DND-41 (cell line): ENCODE results near the gene CENPH.
"Not testable (repeated sequence)": the region's sequence is repeated elsewhere in the genome, so short reads cannot be mapped to it uniquely, and the experiment has no call there.

Experiments
- ATAC-seq: fragments of 200-7000 bp; cut with Tn5 transposase; 3 replicates; pipeline ENCODE4 v1.9.1; 2021; ENCODE audit warnings: low read depth; ENCODE audit not compliant: insufficient read depth
- DNase-seq: peaks from one replicate; pipeline ENCODE4 v3.0.0-alpha.2; 2020
- H2AFZ ChIP-seq: 2 replicates; pipeline ENCODE4 v1.6.0; 2012; ENCODE audit warnings: low read depth, low read length
- H3K27ac ChIP-seq: 2 replicates; pipeline ENCODE4 v1.5.1; 2012; ENCODE audit warnings: low read length, inconsistent platforms
- H3K27me3 ChIP-seq: fragments of 200-600 bp; sonication (generic); 2 replicates; pipeline ENCODE4 v1.6.0; 2012; ENCODE audit warnings: low read length, mild to moderate bottlenecking, inconsistent platforms; ENCODE audit not compliant: insufficient read depth, poor library complexity
- H3K36me3 ChIP-seq: 2 replicates; pipeline ENCODE4 v1.5.1; 2012; ENCODE audit warnings: low read length, inconsistent platforms; ENCODE audit not compliant: insufficient read depth
- H3K4me1 ChIP-seq: 2 replicates; pipeline ENCODE4 v1.5.1; 2012; ENCODE audit warnings: mild to moderate bottlenecking, low read length; ENCODE audit not compliant: insufficient read depth
- H3K4me2 ChIP-seq: 2 replicates; pipeline ENCODE4 v1.6.0; 2012; ENCODE audit warnings: mild to moderate bottlenecking, moderate library complexity, low read length, inconsistent platforms; ENCODE audit not compliant: insufficient read depth
- H3K4me3 ChIP-seq, 2 experiments: fragments of 200-600 bp in 1 of 2; shearing (Covaris generic) in 1 of 2; 2 replicates each; pipeline ENCODE4 v1.5.1; 2012 to 2016; ENCODE audit warnings: inconsistent platforms in 2 of 2, low read length in 2 of 2, mild to moderate bottlenecking in 2 of 2, low read depth in 1 of 2, moderate library complexity in 1 of 2
- H3K79me2 ChIP-seq: 2 replicates; pipeline ENCODE4 v1.6.0; 2012; ENCODE audit warnings: low read length, inconsistent platforms; ENCODE audit not compliant: insufficient read depth
- H3K9ac ChIP-seq: 2 replicates; pipeline ENCODE4 v1.6.0; 2012; ENCODE audit warnings: low read depth, mild to moderate bottlenecking, inconsistent platforms, low read length, moderate library complexity
- H3K9me3 ChIP-seq: 2 replicates; pipeline ENCODE4 v1.5.1; 2012; ENCODE audit warnings: low read length, moderate library complexity, mild to moderate bottlenecking, inconsistent platforms; ENCODE audit not compliant: insufficient read depth, severe bottlenecking
- H4K20me1 ChIP-seq: 2 replicates; pipeline ENCODE4 v1.6.0; 2012; ENCODE audit warnings: low read length; ENCODE audit not compliant: insufficient read depth
- EZH2 ChIP-seq: IDR thresholded peaks from 3 replicates; pipeline ENCODE4 v1.6.1; 2012; ENCODE audit warnings: borderline replicate concordance, low read depth, mild to moderate bottlenecking, moderate library complexity, low read length, inconsistent platforms; ENCODE audit not compliant: severe bottlenecking
- TF ChIP-seq, protein P1 (sequence below): IDR thresholded peaks from 2 replicates; pipeline ENCODE4 v1.5.1; 2012; ENCODE audit warnings: borderline replicate concordance, low read length, moderate library complexity, mild to moderate bottlenecking; ENCODE audit not compliant: poor library complexity, severe bottlenecking; ENCODE audit errors: extremely low read depth

The CENPH gene

DNA sequence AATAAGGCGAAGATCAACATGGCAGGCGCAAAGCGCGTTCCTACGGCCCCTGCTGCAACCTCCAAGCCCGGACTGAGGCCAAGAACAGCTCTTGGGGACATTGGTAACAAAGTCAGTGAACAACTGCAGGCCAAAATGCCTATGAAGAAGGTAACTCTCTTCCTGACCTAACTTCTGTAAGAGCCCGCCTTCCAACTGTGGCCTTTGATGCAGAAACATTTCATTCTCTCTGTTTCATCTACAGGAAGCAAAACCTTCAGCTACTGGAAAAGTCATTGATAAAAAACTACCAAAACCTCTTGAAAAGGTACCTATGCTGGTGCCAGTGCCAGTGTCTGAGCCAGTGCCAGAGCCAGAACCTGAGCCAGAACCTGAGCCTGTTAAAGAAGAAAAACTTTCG lies 21.5 kb upstream of the CENPH start:
- H3K36me3 ChIP-seq = peaks cover 49% of the 10 kb centered on the region
- peak overlapping the region; percentile 89 for H3K27ac ChIP-seq
- ATAC-seq = no peak
- H4K20me1 ChIP-seq = 0 out of 2 replicates have a peak, but pooled peaks cover 6% of the 10 kb centered on the region
- DNase-seq = no peak
- peaks cover 49% of the 10 kb centered on the region for H3K79me2 ChIP-seq
- H2AFZ ChIP-seq = peak overlapping the region; percentile 79; the same call in 1 of the 2 replicates
- H3K9me3 ChIP-seq = no peaks in the 10 kb centered on the region
- H3K4me1 ChIP-seq = peaks cover 60% of the 10 kb centered on the region
- peak overlapping the region; percentile 81 to 84; a peak in 3 of 4 replicates for H3K4me3 ChIP-seq
- peak overlapping the region; percentile 88 for H3K9ac ChIP-seq
- TF ChIP-seq, protein P1, sequence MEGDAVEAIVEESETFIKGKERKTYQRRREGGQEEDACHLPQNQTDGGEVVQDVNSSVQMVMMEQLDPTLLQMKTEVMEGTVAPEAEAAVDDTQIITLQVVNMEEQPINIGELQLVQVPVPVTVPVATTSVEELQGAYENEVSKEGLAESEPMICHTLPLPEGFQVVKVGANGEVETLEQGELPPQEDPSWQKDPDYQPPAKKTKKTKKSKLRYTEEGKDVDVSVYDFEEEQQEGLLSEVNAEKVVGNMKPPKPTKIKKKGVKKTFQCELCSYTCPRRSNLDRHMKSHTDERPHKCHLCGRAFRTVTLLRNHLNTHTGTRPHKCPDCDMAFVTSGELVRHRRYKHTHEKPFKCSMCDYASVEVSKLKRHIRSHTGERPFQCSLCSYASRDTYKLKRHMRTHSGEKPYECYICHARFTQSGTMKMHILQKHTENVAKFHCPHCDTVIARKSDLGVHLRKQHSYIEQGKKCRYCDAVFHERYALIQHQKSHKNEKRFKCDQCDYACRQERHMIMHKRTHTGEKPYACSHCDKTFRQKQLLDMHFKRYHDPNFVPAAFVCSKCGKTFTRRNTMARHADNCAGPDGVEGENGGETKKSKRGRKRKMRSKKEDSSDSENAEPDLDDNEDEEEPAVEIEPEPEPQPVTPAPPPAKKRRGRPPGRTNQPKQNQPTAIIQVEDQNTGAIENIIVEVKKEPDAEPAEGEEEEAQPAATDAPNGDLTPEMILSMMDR = no peak
- no peak for TF ChIP-seq EZH2
- peak overlapping the region; percentile 84 for H3K4me2 ChIP-seq
- no peaks in the 10 kb centered on the region for H3K27me3 ChIP-seq

DNA sequence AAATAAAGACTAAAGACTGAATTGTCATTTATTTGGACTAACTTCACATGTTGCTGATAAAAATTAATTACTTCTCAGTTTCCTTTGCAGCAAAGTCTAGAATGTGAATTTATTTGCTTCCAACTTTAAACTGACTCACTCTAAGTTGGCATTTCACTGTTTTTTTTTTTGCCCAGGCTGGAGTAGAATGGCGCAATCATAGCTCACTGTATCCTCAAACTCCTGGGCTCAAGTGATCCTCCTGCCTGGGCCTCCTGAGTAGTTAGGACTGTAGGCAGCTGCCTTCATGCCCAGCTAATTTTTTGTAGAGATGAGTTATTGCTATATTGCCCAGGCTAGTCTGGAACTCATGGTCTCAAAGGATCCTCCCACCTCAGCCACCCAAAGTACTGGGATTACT lies 18.9 kb upstream of the CENPH start:
- DNase-seq (no peak), ATAC-seq (no peak)
- Histone ChIP-seq H2AFZ (no peak overlapping the region), H3K9ac (no peak overlapping the region), H3K4me1 (peaks cover 62% of the 10 kb centered on the region), H3K27ac (no peak overlapping the region), H3K9me3 (no peaks in the 10 kb centered on the region), H3K27me3 (no peaks in the 10 kb centered on the region), H3K4me3 (0 out of 4 replicates have a peak overlapping the region, but pooled peaks of 1 of the 2 experiments have one; percentile 13), H3K36me3 (peaks cover 74% of the 10 kb centered on the region), H3K4me2 (peak overlapping the region; percentile 41), H4K20me1 (peaks cover 12% of the 10 kb centered on the region; the same call in 1 of the 2 replicates), H3K79me2 (peaks cover 52% of the 10 kb centered on the region)
- no peak for TF ChIP-seq EZH2
- TF ChIP-seq, protein P1 = no peak

DNA sequence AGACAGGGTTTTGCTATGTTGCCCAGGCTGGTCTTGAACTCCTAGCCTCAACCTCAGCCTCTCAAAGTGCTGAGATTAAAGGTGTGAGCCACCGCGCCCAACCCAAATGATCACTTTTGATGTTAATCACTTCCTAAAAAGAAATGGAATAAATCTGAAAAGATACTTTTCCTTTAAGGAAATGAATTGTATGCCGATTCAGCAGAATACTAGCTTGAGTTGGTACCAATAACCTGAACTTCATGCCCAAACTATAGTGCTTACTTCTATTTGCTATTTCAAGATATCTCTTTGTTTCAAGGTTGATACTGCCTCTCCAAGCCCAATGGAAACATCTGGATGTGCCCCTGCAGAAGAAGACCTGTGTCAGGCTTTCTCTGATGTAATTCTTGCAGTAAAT lies 18.4 kb upstream of the CENPH start:
- ATAC-seq (no peak), DNase-seq (no peak)
- Histone ChIP-seq H3K27me3 (no peaks in the 10 kb centered on the region), H3K9ac (no peak overlapping the region), H2AFZ (no peak overlapping the region), H3K4me3 (peak overlapping the region in 1 of 2 experiments; percentile 13; a peak in 1 of 4 replicates), H3K9me3 (no peaks in the 10 kb centered on the region), H3K4me2 (peak overlapping the region; percentile 41), H3K36me3 (peaks cover 78% of the 10 kb centered on the region), H3K79me2 (peaks cover 52% of the 10 kb centered on the region), H3K27ac (no peak overlapping the region), H3K4me1 (peaks cover 60% of the 10 kb centered on the region), H4K20me1 (peaks cover 12% of the 10 kb centered on the region; the same call in 1 of the 2 replicates)
- TF ChIP-seq, protein P1 = no peak
- TF ChIP-seq EZH2 = no peak

DNA sequence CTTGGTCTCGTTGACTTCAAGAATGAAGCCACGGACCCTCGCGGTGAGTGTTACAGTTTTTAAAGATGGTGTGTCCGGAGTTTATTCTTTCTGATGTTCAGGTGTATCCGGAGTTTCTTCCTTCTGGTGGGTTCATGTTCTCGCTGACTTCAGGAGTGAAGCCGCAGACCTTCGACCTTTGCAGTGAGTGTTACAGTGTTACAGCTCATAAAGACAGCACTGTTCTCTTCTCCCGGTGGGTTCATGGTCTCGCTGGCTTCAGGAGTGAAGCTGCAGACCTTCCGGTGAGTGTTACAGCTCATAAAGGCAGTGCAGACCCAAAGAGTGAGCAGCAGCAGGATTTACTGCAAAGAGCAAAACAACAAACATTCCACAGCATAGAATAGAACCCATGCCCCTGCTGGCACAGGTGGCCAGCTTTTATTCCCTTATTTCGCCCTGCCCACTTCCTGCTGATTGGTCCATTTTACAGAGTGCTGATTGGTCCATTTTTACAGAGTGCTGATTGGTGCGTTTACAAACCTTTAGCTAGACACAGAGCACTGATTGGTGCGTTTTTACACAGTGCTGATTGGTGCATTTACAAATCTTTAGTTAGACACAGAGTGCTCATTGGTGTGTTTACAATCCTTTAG lies 7.6 kb upstream of the CENPH start:
- ATAC-seq, H3K4me1 ChIP-seq, DNase-seq, H3K4me3 ChIP-seq, H3K9me3 ChIP-seq, H3K27me3 ChIP-seq, H2AFZ ChIP-seq, H3K4me2 ChIP-seq, H3K36me3 ChIP-seq, H3K79me2 ChIP-seq, H4K20me1 ChIP-seq, H3K27ac ChIP-seq, H3K9ac ChIP-seq: not testable (repeated sequence)
